ENCODE results near the gene LEMD2.
A peak's percentile ranks its signal among the peaks of the same experiment; 100 is the strongest.

Gene LEMD2

GRCh38 chr6:33745548-33745947 is 43.4 kb downstream of the LEMD2 start:
- peak overlapping the region in 1 of 21 experiments; percentile 38 for H3K27ac ChIP-seq
- H3K4me3 ChIP-seq, result no peak overlapping the region

GRCh38 chr6:33744895-33745546 is 43.9 kb downstream of the LEMD2 start:
- Histone ChIP-seq H3K4me3 (no peak overlapping the region), H3K27ac (peak overlapping the region in 9 of 21 experiments; percentile 9 to 64 (median 55))

- Histone ChIP-seq H3K27ac (peak overlapping the region in 9 of 21 experiments; percentile 9 to 64 (median 55)), H3K4me3 (no peak overlapping the region)
Measured at GRCh38 chr6:33744001-33744848, 44.7 kb downstream of the LEMD2 start.

- Histone ChIP-seq H3K4me3 (no peak overlapping the region), H3K27ac (peak overlapping the region in 1 of 21 experiments; percentile 12)
Measured at GRCh38 chr6:33742837-33743236, 46.1 kb downstream of the LEMD2 start.

DNA sequence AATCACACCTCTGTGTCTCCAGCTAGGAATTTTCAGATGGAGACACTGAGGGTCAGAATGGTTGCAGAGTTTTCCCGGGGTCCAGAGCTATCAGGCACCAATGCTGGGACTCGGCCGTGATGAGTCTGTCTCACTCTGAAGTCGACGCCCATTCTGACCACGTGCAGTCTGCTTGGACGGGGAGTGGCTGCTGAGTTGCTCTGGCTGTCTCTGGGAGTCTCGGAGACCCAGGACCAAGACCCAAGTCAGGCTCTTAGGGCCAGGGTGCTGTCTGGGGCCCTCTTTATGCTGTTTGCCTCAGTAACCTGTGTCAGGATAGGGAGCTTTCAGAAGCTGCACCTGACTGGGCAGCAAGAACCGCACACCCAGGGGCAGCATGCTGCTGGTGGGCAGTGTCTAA is 46.8 kb downstream of the LEMD2 start:
- no peak overlapping the region for H3K4me3 ChIP-seq
- no peak overlapping the region for H3K27ac ChIP-seq

- no peak overlapping the region for H3K27ac ChIP-seq
Measured at GRCh38 chr6:33740794-33741193, 48.1 kb downstream of the LEMD2 start.

GRCh38 chr6:33740204-33740608 is 48.7 kb downstream of the LEMD2 start:
- peak overlapping the region in 1 of 21 experiments; percentile 18 for H3K27ac ChIP-seq

More at GRCh38 chr6:33740794-33741193, 48.1 kb downstream of the LEMD2 start:
- no peak overlapping the region for H3K4me3 ChIP-seq

DNA sequence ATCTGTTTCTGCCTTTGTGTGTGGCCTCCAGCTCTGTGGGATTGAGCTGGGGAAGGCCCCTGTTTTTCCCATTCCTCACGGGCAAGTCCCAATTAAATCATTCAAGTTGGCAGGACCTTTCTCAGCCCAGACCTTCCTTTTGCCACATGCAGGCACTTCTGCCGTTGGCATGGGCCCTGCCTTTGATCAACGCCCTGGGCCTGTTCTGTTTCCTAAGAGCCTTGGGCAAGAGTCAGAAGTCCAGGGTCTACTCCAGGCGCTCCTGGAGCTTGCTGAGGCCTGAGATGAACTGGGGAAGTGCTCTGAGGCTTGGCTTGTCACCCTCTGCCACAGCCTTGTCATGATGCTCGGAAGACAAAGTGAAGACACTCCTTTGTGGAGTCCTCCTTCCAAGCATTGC is 49.4 kb downstream of the LEMD2 start:
- no peak overlapping the region for H3K4me3 ChIP-seq
- H3K27ac ChIP-seq, result peak overlapping the region in 1 of 21 experiments; percentile 18

More at GRCh38 chr6:33740204-33740608, 48.7 kb downstream of the LEMD2 start:
- no peak overlapping the region for H3K4me3 ChIP-seq

- no peak overlapping the region for H3K4me3 ChIP-seq
- no peak overlapping the region for H3K27ac ChIP-seq
Measured at GRCh38 chr6:33738879-33739278, 50.1 kb downstream of the LEMD2 start.

- Histone ChIP-seq H3K4me3 (no peak overlapping the region), H3K27ac (no peak overlapping the region)
Measured at GRCh38 chr6:33738153-33738552, 50.8 kb downstream of the LEMD2 start.

DNA sequence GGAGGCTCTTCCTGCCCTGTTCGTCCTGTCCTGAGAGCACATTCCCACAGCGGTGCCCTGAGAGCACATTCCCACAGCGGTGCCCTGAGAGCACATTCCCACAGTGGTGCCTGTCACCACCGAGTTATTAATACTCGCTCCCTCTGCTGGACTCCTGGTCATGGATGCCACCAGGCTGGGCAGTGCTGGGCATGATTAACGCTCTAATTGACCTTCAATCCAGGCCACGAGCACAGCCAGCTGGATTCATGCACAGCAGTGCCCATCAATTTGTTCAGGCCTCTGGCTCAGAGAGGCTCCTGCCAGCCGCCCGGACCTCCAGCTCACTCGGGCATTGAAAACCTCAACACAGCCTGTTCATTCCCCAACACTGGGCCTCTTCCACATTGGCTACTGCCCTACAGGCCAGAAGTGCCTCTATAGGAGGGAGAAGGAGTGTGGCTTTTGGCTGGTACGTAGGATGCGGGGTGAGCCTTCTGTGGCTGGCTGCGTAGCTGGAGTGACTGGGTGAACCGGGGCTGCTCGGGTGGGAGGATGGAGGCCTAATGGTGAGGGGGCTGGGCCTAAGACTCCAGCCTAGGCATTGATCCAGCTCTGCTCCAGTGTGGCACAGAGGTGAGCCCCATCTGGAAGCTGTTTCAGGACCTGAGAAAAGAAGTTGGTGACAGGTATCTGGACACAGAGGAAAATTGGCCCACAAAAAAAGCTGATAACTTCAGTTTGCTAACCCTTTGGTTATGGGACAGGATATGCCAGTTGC is 51.5 kb downstream of the LEMD2 start:
- no peak overlapping the region for H3K4me3 ChIP-seq

GRCh38 chr6:33735216-33735615 is 53.7 kb downstream of the LEMD2 start:
- no peak overlapping the region for H3K27ac ChIP-seq
- H3K4me3 ChIP-seq, result no peak overlapping the region

More for the DNA sequence above, 51.5 kb downstream of the LEMD2 start:
- H3K27ac ChIP-seq, result no peak overlapping the region

GRCh38 chr6:33733709-33734007 is 55.3 kb downstream of the LEMD2 start:
- H3K4me3 ChIP-seq, result no peak overlapping the region
- no peak overlapping the region for H3K27ac ChIP-seq

DNA sequence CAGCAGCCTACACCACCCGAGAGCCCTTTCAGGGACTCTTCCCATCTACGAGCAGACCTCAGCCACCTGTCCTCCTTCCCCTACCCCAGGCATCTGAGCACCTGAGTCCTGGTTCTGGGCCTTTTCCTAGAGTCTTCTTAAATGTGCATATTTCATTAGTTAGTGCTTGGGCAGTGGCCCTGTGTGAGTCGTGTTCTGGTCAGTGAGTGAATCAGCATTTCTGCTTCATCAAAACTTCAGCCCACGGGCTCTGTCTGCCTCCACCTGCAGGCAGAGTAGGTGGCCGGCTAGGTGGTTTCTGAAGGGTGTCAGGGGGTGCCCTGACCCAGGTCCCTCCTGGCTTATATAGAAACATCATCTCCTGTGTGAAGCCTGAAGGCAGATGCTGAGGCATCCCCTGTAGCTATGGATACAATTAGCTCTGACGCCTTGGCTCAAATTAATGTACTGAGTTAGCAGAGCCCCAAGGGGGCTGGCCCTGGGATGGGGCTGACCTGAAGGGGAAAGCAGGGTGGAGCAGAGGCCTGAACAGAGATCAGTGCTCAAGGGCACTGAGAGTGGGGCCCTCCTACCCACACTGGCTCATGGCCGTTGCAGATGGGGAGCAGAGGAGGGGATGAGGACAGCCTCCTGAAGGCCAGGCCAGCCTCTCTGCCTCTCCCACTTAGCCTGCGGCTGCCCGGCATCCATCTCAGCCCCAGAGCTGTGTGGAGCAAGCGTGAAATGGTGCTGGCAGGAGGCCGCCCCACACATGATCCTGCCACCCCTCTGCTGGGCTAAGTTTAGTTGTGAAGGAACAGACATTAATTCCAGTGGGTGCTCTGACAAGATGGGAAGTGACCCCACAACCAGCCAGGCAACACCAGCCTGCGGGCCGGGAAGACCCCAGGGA is 55.9 kb downstream of the LEMD2 start:
- Histone ChIP-seq H3K4me3 (no peak overlapping the region), H3K27ac (no peak overlapping the region)

DNA sequence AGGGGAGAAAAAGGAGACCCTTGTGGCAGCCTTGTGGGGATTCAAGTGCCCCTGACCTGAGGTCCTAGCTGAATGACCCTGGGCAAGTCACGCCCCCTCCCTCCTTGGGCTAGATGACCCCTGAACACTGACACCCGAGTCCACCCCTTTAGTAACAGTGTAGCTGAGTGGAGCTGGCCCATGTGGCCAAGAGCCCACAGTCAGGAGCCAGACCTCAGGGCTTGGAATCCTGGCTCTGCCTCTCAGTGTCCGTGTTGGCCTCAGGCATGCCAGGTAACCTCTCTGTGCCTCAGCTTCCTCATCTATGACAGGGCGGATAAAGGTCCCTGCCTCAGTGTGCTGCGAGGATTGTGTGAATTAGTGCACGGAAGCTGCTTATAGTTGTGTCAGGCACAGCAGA is 56.5 kb downstream of the LEMD2 start:
- Histone ChIP-seq H3K27ac (no peak overlapping the region), H3K4me3 (no peak overlapping the region)

DNA sequence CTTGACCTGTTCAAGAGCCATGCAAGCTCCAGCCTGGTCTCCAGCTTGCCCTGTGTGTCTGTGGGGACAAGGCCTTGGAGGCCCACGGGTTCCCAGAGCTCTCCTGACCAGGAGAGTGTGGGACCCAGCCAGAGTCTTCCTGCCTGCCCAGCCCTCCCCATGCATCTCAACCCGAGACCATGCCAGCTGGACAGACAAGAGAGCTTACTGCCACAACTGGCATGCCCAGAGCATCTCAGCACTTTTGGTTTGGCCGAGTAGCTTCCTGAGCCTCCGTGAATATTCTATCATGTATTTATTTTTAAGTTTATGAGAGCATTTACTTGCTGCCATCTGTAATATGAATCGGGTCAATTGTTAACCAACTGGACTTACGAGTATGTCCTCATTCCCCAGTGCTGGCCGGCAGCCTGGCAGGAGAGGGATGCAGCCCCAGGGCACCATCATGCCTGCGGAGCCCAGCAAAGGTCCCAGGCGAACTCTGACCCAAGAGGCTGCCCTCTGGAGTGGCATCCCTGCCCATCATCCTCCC is 57.1 kb downstream of the LEMD2 start:
- no peak overlapping the region for H3K4me3 ChIP-seq
- no peak overlapping the region for H3K27ac ChIP-seq

DNA sequence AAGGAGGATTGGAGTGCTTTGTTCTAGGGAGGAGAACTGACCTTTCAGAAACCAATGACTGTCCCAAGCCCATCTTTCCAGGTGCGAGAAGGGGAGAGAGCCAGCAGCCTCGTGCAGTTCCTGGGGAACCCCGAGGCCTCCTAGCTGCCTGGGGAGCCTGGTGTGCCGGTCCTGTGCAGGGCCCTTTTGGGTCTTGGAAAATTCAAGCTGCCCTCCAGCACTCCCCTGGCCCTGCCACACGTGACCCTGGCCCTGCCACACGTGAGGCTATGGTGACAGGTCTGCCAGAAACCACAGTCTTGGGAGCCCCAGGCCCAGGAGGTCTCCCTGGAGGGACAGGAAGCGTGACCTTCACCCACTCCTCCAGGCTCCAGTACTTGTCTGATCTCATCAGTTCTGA is 57.9 kb downstream of the LEMD2 start:
- H3K4me3 ChIP-seq, result no peak overlapping the region
- no peak overlapping the region for H3K27ac ChIP-seq

GRCh38 chr6:33730611-33731010 is 58.3 kb downstream of the LEMD2 start:
- Histone ChIP-seq H3K27ac (no peak overlapping the region), H3K4me3 (no peak overlapping the region)

- Histone ChIP-seq H3K4me3 (no peak overlapping the region), H3K27ac (no peak overlapping the region)
Measured at GRCh38 chr6:33729059-33729458, 59.9 kb downstream of the LEMD2 start.

All from skin epidermis (tissue), 12 donors.